GM12878 (cell line): ENCODE data around the gene PRSS1. TPM values are rescaled to one million over a fixed set of nuclear protein-coding genes. Genes with fewer than 3 reads are reported as not detected.

Experiments
- ATAC-seq: fragments of 200-7000 bp; cut with Tn5 transposase; 3 replicates; pipeline ENCODE4 v1.9.1; 2020; ENCODE audit warnings: mild to moderate bottlenecking, moderate library complexity
- BruUV-seq: library from RNA; stranded (reverse); fragments of 400-500 nt; replicated peaks from 2 replicates; lab custom pipeline; 2021; lab: Mats Ljungman, UMichigan
- CTCF ChIA-PET: fragments of 300-600 bp; sonication (Branson Sonifier 250); formaldehyde crosslinking; extraction: SDS; loops from one replicate; lab custom pipeline; 2021; ENCODE audit warnings: inconsistent platforms; lab: Yijun Ruan, JAX
- POLR2A ChIA-PET: fragments of 350-600 bp; formaldehyde crosslinking; extraction: SDS; loops from one replicate; lab custom pipeline; 2021; ENCODE audit warnings: inconsistent platforms; lab: Charles Lee
- RAD21 ChIA-PET: fragments of 300-600 bp; sonication (Branson Sonifier 250); formaldehyde crosslinking; loops from one replicate; lab custom pipeline; 2023; ENCODE audit warnings: antibody characterized with exemption; ENCODE audit not compliant: unreplicated experiment; lab: Charles Lee
- SMC1A ChIA-PET: fragments of 300-600 bp; sonication (Branson Sonifier 250); formaldehyde crosslinking; loops from one replicate; lab custom pipeline; 2023; ENCODE audit not compliant: unreplicated experiment, uncharacterized antibody; lab: Charles Lee
- DNase-seq: peaks from one replicate; pipeline ENCODE4 v3.0.0-alpha.2; 2011; ENCODE audit warnings: low read depth, low spot score
- FAIRE-seq: peaks from 3 replicates; lab custom pipeline; 2011; peaks lifted over from hg19 to GRCh38; lab: Jason Lieb, UNC
- H2AFZ ChIP-seq: 2 replicates; pipeline ENCODE4 v1.6.0; 2011; ENCODE audit warnings: low read depth, low read length, control low read depth; ENCODE audit not compliant: control insufficient read depth
- H3K27ac ChIP-seq: 2 replicates; pipeline ENCODE4 v1.5.1; 2011; ENCODE audit warnings: control low read depth; ENCODE audit not compliant: control insufficient read depth, insufficient read depth
- H3K27me3 ChIP-seq, 2 experiments: replicated peaks in 1 of 2; 2 replicates each; pipeline versions ENCODE4 v1.6.0 to v1.6.1; 2011; ENCODE audit warnings: low read length in 1 of 2; ENCODE audit not compliant: control insufficient read depth in 2 of 2, insufficient read depth in 2 of 2
- H3K36me3 ChIP-seq, 2 experiments: 2 replicates each; pipeline ENCODE4 v1.5.1; 2011; ENCODE audit warnings: low read length in 1 of 2; ENCODE audit not compliant: control insufficient read depth in 2 of 2, insufficient read depth in 2 of 2
- H3K4me1 ChIP-seq: 2 replicates; pipeline ENCODE4 v1.6.1; 2011; ENCODE audit warnings: mild to moderate bottlenecking, low read length, moderate library complexity, mixed read lengths; ENCODE audit not compliant: control insufficient read depth, insufficient read depth
- H3K4me2 ChIP-seq: 2 replicates; pipeline ENCODE4 v1.6.0; 2011; ENCODE audit warnings: control low read depth; ENCODE audit not compliant: control insufficient read depth, insufficient read depth
- H3K4me3 ChIP-seq: fragments of 200-600 bp; sonication (generic); 2 replicates; pipeline ENCODE4 v1.5.1; 2016
- H3K79me2 ChIP-seq: 2 replicates; pipeline ENCODE4 v1.6.0; 2011; ENCODE audit warnings: low read length; ENCODE audit not compliant: control insufficient read depth, insufficient read depth
- H3K9ac ChIP-seq: 2 replicates; pipeline ENCODE4 v1.8.0; 2011; ENCODE audit warnings: low read length, control low read depth, mixed read lengths; ENCODE audit not compliant: control insufficient read depth, insufficient read depth
- H3K9me3 ChIP-seq: replicated peaks from 3 replicates; pipeline ENCODE4 v1.5.1; 2011; ENCODE audit warnings: mild to moderate bottlenecking, low read length; ENCODE audit not compliant: control insufficient read depth, insufficient read depth
- H4K20me1 ChIP-seq: 2 replicates; pipeline ENCODE4 v1.6.0; 2011; ENCODE audit not compliant: control insufficient read depth, insufficient read depth
- ASH2L ChIP-seq: fragments of 300-600, 200-600 bp; sonication (generic); IDR thresholded peaks from 2 replicates; pipeline ENCODE4 v1.6.1; 2017; ENCODE audit warnings: low read depth, mild to moderate bottlenecking, borderline replicate concordance
- CREB1 ChIP-seq: IDR thresholded peaks from 2 replicates; pipeline ENCODE4 v1.6.1; 2012; ENCODE audit warnings: low read depth, mild to moderate bottlenecking, inconsistent platforms
- HDAC6 ChIP-seq: fragments of 200-600 bp; sonication (generic); IDR thresholded peaks from one replicate; pipeline ENCODE4 v1.8.0; 2017; ENCODE audit warnings: antibody characterized with exemption; ENCODE audit not compliant: unreplicated experiment
- HDGF ChIP-seq: fragments of 450-650 bp; IDR thresholded peaks from 2 replicates; pipeline ENCODE4 v1.6.1; 2016; ENCODE audit warnings: antibody characterized with exemption
- MEF2A ChIP-seq: IDR thresholded peaks from 2 replicates; pipeline ENCODE4 v1.6.1; 2011; ENCODE audit warnings: low read depth, mild to moderate bottlenecking, low read length, moderate library complexity; ENCODE audit not compliant: insufficient read depth
- MEF2B ChIP-seq: fragments of 450-650 bp; IDR thresholded peaks from 2 replicates; pipeline ENCODE4 v1.6.1; 2018; ENCODE audit warnings: mild to moderate bottlenecking, moderate library complexity; ENCODE audit not compliant: partially characterized antibody, poor library complexity, severe bottlenecking
- NBN ChIP-seq: fragments of 450-650 bp; IDR thresholded peaks from 2 replicates; pipeline ENCODE4 v1.6.1; 2016
- NFXL1 ChIP-seq: fragments of 450-650 bp; IDR thresholded peaks from 2 replicates; pipeline ENCODE4 v1.6.1; 2017; ENCODE audit warnings: antibody characterized with exemption, mild to moderate bottlenecking, borderline replicate concordance
- NR2C2 ChIP-seq: IDR thresholded peaks from 2 replicates; pipeline ENCODE4 v1.6.1; 2011; ENCODE audit warnings: borderline replicate concordance, low read depth; ENCODE audit not compliant: control insufficient read depth, insufficient read length
- RBBP5 ChIP-seq: fragments of 200-600 bp; sonication (generic); conservative IDR thresholded peaks from 2 replicates; pipeline ENCODE4 v1.6.1; 2016
- SIX5 ChIP-seq: IDR thresholded peaks from 2 replicates; pipeline ENCODE4 v1.6.1; 2011; ENCODE audit warnings: mild to moderate bottlenecking, low read depth, low read length, moderate library complexity; ENCODE audit not compliant: severe bottlenecking
- SRF ChIP-seq, 2 experiments: IDR thresholded peaks; 2 replicates each; pipeline ENCODE4 v1.6.1; 2011; ENCODE audit warnings: low read depth in 2 of 2, low read length in 2 of 2, mild to moderate bottlenecking in 1 of 2, moderate library complexity in 1 of 2
- ZBTB11 ChIP-seq: fragments of 450-650 bp; formaldehyde crosslinking; IDR thresholded peaks from 2 replicates; pipeline ENCODE4 v1.5.0; 2022; ENCODE audit warnings: mild to moderate bottlenecking, missing genetic modification characterization
- ZBTB4 ChIP-seq: fragments of 450-650 bp; formaldehyde crosslinking; IDR thresholded peaks from 2 replicates; pipeline ENCODE4 v1.4.0; 2022; ENCODE audit warnings: mild to moderate bottlenecking, moderate library complexity
- ZNF622 ChIP-seq: fragments of 450-650 bp; IDR thresholded peaks from 2 replicates; pipeline ENCODE4 v1.6.1; 2017; ENCODE audit warnings: mild to moderate bottlenecking, inconsistent platforms
- ZZZ3 ChIP-seq: IDR thresholded peaks from 2 replicates; pipeline ENCODE4 v1.6.1; 2011; ENCODE audit warnings: low read depth; ENCODE audit not compliant: control insufficient read depth, insufficient read length
- WGBS: methylation state at CpG from one replicate; pipeline ENCODE4 v1.1.6; 2016; ENCODE audit warnings: low lambda C conversion rate; ENCODE audit not compliant: insufficient replicate concordance, insufficient coverage; ENCODE audit errors: missing lambda C conversion rate; 5-methylcytosine and 5-hydroxymethylcytosine counted together
- in situ Hi-C: fragments of 300-500 bp; cut with MboI; formaldehyde crosslinking; loops from 9 replicates; pipeline ENCODE4 v1.14.3; 2018; ENCODE audit warnings: mixed read lengths
- intact Hi-C: fragments of 100-400 bp; cut with micrococcal nuclease; formaldehyde crosslinking; loops from one replicate; pipeline ENCODE4 v1.14.2; 2022; ENCODE audit not compliant: unreplicated experiment
- polyA plus RNA-seq, 11 experiments: library from polyadenylated mRNA; depleted of rRNA in 4 of 11; unstranded in 6 of 11; stranded (reverse) in 5 of 11; fragments of >200 nt; fragmentation: Nextera tagmentation in 4 of 11; fragmentation: Illumina TruSeq in 1 of 11; extraction: Ambion mirVana in 4 of 11; extraction: Trizol in 1 of 11; gene quantifications; 1 replicate in 1 of 11; 2 replicates in 10 of 11; pipeline versions ENCODE4 v1.2.1 to v1.2.3, GENCODE V29; 2011 to 2016; ENCODE audit warnings: inconsistent platforms in 2 of 11, missing spikeins in 2 of 11, low read depth in 1 of 11
- total RNA-seq, 4 experiments: library from RNA; depleted of rRNA in 3 of 4; stranded (reverse); fragments of >200 nt in 3 of 4; fragmentation: Illumina TruSeq in 1 of 4; extraction: Trizol in 1 of 4; gene quantifications; 2 replicates each; pipeline versions ENCODE4 v1.2.1 to v1.2.3, GENCODE V29; 2013 to 2021

The PRSS1 gene
- total and polyA plus RNA-seq, 10 of the 15 experiments (the other 5 are each of a cell fraction or from before 2014, with no cell fraction given) = 11.9 TPM; not detected in 9

GRCh38 chr7:142753366-142753765 lies 4.1 kb downstream of the PRSS1 start:
- H3K9me3 ChIP-seq = no peaks in the 10 kb centered on the region
- H3K4me2 ChIP-seq = no peak overlapping the region
- no peak overlapping the region for H3K27ac ChIP-seq
- no peak for FAIRE-seq
- 0 out of 4 replicates have a peak, but pooled peaks cover 0 to 2% of the 10 kb centered on the region in 2 experiments for H3K27me3 ChIP-seq
- 6% methylated on average over 8 of the region's 8 CpGs for WGBS
- no peak overlapping the region for H3K9ac ChIP-seq
- no peak for DNase-seq
- H3K4me1 ChIP-seq = no peaks in the 10 kb centered on the region
- in situ Hi-C loops (no loop called here), intact Hi-C loops (no loop called here)
- H3K36me3 ChIP-seq = no peaks in the 10 kb centered on the region
- no peak for ATAC-seq
- H2AFZ ChIP-seq = no peak overlapping the region
- ChIA-PET RAD21 (no interaction called here), POLR2A (no interaction called here), CTCF (interaction anchor here (0.8 to 1.7 kb wide), 2 partner anchors 58 to 128 kb away, joined by 3 read pairs; no protein-coding TSS in a partner anchor), SMC1A (no interaction called here)
- H3K4me3 ChIP-seq = no peak overlapping the region
- no peaks in the 10 kb centered on the region for H3K79me2 ChIP-seq
- BruUV-seq = no TSS peak
- H4K20me1 ChIP-seq = no peaks in the 10 kb centered on the region
- TF ChIP-seq NBN (no peak), ZBTB11 (CRISPR knock-in tag) (no peak), NFXL1 (no peak), ASH2L (no peak), CREB1 (no peak), SRF (IDR thresholded peaks at IDR 0.05; ENCODE audit: low read depth in 2 of 2, low read length in 2 of 2) (no peak), MEF2A (no peak), HDGF (no peak), ZZZ3 (no peak), HDAC6 (no peak), MEF2B (no peak), ZBTB4 (CRISPR knock-in tag) (no peak), RBBP5 (no peak), SIX5 (no peak), ZNF622 (no peak), NR2C2 (no peak)
